ENCODE results near the gene UBASH3B.

GRCh38 chr11:122861631-122862030 lies 206.1 kb downstream of the UBASH3B start:
- TF ChIP-seq EZH2 (IDR thresholded peaks at IDR 0.05) (no peak), POLR2AphosphoS5 (IDR thresholded peaks at IDR 0.05; ENCODE audit: borderline replicate concordance, low read depth, low read length) (no peak)
